ENCODE measurements around the gene XRCC6. TPM values are rescaled to one million over a fixed set of nuclear protein-coding genes. Genes with fewer than 3 reads are reported as not detected.

The XRCC6 gene
- total and polyA plus RNA-seq, 2 of the 13 experiments (the other 11 are each of a cell fraction or from before 2014, with no cell fraction given), result 124 to 625 TPM

DNA sequence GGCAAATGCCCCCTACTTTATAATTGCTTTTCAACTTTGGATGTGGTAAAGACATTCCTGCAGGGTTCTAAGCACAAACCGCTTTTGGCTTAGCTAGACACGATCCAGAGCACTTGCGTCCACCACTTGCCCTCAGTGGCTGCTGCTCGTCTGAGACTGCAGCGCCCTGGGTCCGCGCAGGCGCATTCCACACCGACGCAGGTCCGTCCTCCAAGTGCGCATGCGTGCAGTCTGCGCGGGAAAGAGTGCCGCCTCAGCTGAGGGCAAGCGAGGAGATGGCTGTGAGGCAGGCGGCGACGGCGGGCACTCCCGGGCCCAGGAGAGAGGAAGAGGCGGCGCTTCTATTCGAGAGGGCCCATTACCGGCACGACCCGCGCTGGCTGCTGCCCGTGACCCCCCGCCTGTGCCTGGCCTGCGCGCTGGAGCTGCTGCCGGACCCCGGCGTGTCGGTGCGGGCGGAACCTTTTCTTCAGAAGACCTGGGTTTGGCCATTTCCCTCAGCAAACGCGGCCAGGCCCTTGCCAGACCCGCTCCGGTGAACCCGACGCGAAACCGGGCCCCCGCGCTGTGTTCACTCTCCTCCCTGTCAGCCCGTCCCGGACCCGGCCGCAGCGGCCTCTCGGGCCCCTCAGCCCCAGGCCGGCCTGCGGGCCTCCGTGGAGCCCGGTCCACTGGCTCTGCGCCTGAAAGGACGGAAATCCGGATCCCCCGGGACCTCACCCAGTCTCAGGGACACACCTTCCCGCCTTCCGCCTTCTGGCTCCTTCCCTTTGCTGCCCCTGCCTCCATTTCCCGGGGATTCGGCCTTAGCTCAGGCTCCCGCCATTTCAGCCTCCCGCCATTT lies 78.4 kb downstream of the XRCC6 start, which contains the start of gene MEI1 (continued):
- TF ChIP-seq, protein P1, sequence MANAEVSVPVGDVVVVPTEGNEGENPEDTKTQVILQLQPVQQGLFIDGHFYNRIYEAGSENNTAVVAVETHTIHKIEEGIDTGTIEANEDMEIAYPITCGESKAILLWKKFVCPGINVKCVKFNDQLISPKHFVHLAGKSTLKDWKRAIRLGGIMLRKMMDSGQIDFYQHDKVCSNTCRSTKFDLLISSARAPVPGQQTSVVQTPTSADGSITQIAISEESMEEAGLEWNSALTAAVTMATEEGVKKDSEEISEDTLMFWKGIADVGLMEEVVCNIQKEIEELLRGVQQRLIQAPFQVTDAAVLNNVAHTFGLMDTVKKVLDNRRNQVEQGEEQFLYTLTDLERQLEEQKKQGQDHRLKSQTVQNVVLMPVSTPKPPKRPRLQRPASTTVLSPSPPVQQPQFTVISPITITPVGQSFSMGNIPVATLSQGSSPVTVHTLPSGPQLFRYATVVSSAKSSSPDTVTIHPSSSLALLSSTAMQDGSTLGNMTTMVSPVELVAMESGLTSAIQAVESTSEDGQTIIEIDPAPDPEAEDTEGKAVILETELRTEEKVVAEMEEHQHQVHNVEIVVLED (CRISPR knock-in tag; IDR thresholded peaks at IDR 0.05; ENCODE audit: borderline replicate concordance), result no peak
- no peak for TF ChIP-seq ZBTB37 (CRISPR knock-in tag; IDR thresholded peaks at IDR 0.05)
- TF ChIP-seq KMT2A (CRISPR knock-in tag; IDR thresholded peaks at IDR 0.05), result no peak
- no peak for TF ChIP-seq KAT7 (CRISPR knock-in tag; IDR thresholded peaks at IDR 0.05; ENCODE audit: borderline replicate concordance)
- TF ChIP-seq ZNF326 (CRISPR knock-in tag; IDR thresholded peaks at IDR 0.05; ENCODE audit: borderline replicate concordance), result no peak
- TF ChIP-seq CAMTA2 (CRISPR knock-in tag; IDR thresholded peaks at IDR 0.05; ENCODE audit: borderline replicate concordance), result no peak
- TF ChIP-seq MATR3 (CRISPR knock-in tag; IDR thresholded peaks at IDR 0.05), result no peak
- no peak for TF ChIP-seq SP5 (CRISPR knock-in tag; IDR thresholded peaks at IDR 0.05; ENCODE audit: borderline replicate concordance, low read depth)
- TF ChIP-seq MTA1 (CRISPR knock-in tag; IDR thresholded peaks at IDR 0.05; ENCODE audit: borderline replicate concordance), result no peak
- no peak for TF ChIP-seq HNRNPLL (IDR thresholded peaks at IDR 0.05; ENCODE audit: low read depth, low read length, poor library complexity, severe bottlenecking)

GRCh38 chr22:41700108-41700364 lies 78.9 kb downstream of the XRCC6 start:
- ATAC-seq (no peak), FAIRE-seq (no peak), DNase-seq (ENCODE audit: low spot score) (no peak)
- Histone ChIP-seq H3K27me3 (ENCODE audit: control insufficient read depth in 1 of 2, insufficient read depth in 2 of 2, low read length in 2 of 2) (no peaks in the 10 kb centered on the region), H3K27ac (ENCODE audit: extremely low read length, insufficient read depth, low read length) (no peak overlapping the region), H2AFZ (ENCODE audit: low read length) (no peak overlapping the region), H3K9ac (ENCODE audit: insufficient read depth, low read depth, low read length) (no peak overlapping the region), H3K9me3 (ENCODE audit: low read length) (no peaks in the 10 kb centered on the region), H3K79me2 (ENCODE audit: insufficient read depth, low read length) (no peaks in the 10 kb centered on the region), H4K20me1 (ENCODE audit: insufficient read depth, low read length) (no peaks in the 10 kb centered on the region), H3K4me3 (replicated peaks in 1 of 3; ENCODE audit: insufficient read depth in 1 of 3, low read depth in 2 of 3, low read length in 3 of 3) (no peak overlapping the region), H3K36me3 (replicated peaks in 1 of 2; ENCODE audit: control insufficient read depth in 1 of 2, insufficient read depth in 2 of 2, low read length in 2 of 2) (no peaks in the 10 kb centered on the region), H3K4me1 (ENCODE audit: insufficient read depth, low read length) (peaks cover 16% of the 10 kb centered on the region), H3K4me2 (ENCODE audit: low read depth, low read length) (no peak overlapping the region)
- ChIA-PET CTCF (ENCODE audit: low intra/inter-chr PET ratio, low total read pairs) (no interaction called here), POLR2A (no interaction called here)
- in situ Hi-C loops (cut with HindIII; ENCODE audit: extremely low pct_ligation_motif_present, low pct_unique_long_range_greater_than_20kb), result no loop called here
- intact Hi-C loops (cut with micrococcal nuclease; ENCODE audit: unreplicated experiment), result no loop called here
- no TSS peak for BruUV-seq (replicated peaks)
- WGBS (ENCODE audit: low lambda C conversion rate), result 97% methylated on average over 16 of the region's 16 CpGs
- TF ChIP-seq ZMYM3 (CRISPR knock-in tag; IDR thresholded peaks at IDR 0.05) (no peak), FLYWCH1 (CRISPR knock-in tag; IDR thresholded peaks at IDR 0.05) (no peak), ZSCAN9 (CRISPR knock-in tag; IDR thresholded peaks at IDR 0.05; ENCODE audit: borderline replicate concordance) (no peak), MTF2 (CRISPR knock-in tag; IDR thresholded peaks at IDR 0.05; ENCODE audit: borderline replicate concordance) (no peak), ZNF678 (CRISPR knock-in tag; IDR thresholded peaks at IDR 0.05) (no peak), GATAD1 (CRISPR knock-in tag; IDR thresholded peaks at IDR 0.05) (no peak), ZNF343 (CRISPR knock-in tag; IDR thresholded peaks at IDR 0.05) (no peak), NFE2 (CRISPR knock-in tag; IDR thresholded peaks at IDR 0.05) (no peak), MEF2D (CRISPR knock-in tag; IDR thresholded peaks at IDR 0.05) (no peak), HOXA5 (CRISPR knock-in tag; IDR thresholded peaks at IDR 0.05) (no peak), ZNF878 (CRISPR knock-in tag; IDR thresholded peaks at IDR 0.05) (no peak), ZNF33A (CRISPR knock-in tag; IDR thresholded peaks at IDR 0.05; ENCODE audit: borderline replicate concordance) (no peak), IRX3 (CRISPR knock-in tag; IDR thresholded peaks at IDR 0.05; ENCODE audit: borderline replicate concordance, low read depth) (no peak), CBX5 (CRISPR knock-in tag; IDR thresholded peaks at IDR 0.05; ENCODE audit: borderline replicate concordance) (no peak)
